ENCODE measurements around the gene ATG4C. TPM values are rescaled to one million over a fixed set of nuclear protein-coding genes. Genes with fewer than 3 reads are reported as not detected.

Gene ATG4C
- total and polyA plus RNA-seq, 2 of the 13 experiments (the other 11 are each of a cell fraction or from before 2014, with no cell fraction given) = 4.0 to 11.2 TPM

- TF ChIP-seq ZNF318 (CRISPR knock-in tag; IDR thresholded peaks at IDR 0.05) (no peak), KAT7 (CRISPR knock-in tag; IDR thresholded peaks at IDR 0.05; ENCODE audit: borderline replicate concordance) (no peak), KMT2A (CRISPR knock-in tag; IDR thresholded peaks at IDR 0.05) (no peak), ZNF512 (CRISPR knock-in tag; IDR thresholded peaks at IDR 0.05) (no peak)
These were observed 60.1 kb downstream of the ATG4C start (continued) for GRCh38 chr1:62844030-62844429.
